ENCODE results near the gene SERPINB7. TPM values are rescaled to one million over a fixed set of nuclear protein-coding genes. Genes with fewer than 3 reads are reported as not detected.

SERPINB7 gene
- total and polyA plus RNA-seq, 2 of the 8 experiments (the other 6 are each of a cell fraction or from before 2014, with no cell fraction given), result not detected

- no peaks in the 10 kb centered on the region for H3K36me3 ChIP-seq (ENCODE audit: control insufficient read depth in 2 of 4, insufficient read depth in 4 of 4, low read length in 3 of 4)
- no peak for DNase-seq (ENCODE audit: low read depth in 1 of 2, low spot score in 2 of 2)
- H3K27ac ChIP-seq (ENCODE audit: low read depth, low read length), result no peak overlapping the region
- no peak overlapping the region for H2BK20ac ChIP-seq (ENCODE audit: low read length)
- no peak overlapping the region for H3K4ac ChIP-seq (replicated peaks; ENCODE audit: insufficient read length, low read depth, low read length)
- H2BK15ac ChIP-seq (ENCODE audit: low read length), result no peak overlapping the region
- TF ChIP-seq TAF7 (optimal IDR thresholded peaks at IDR 0.05; ENCODE audit: borderline replicate concordance, low read depth, low read length) (no peak), CTBP2 (IDR thresholded peaks at IDR 0.05; ENCODE audit: borderline replicate concordance, insufficient read depth, insufficient read length, low read length) (no peak), TEAD4 (IDR thresholded peaks at IDR 0.05; ENCODE audit: low read depth, low read length) (no peak), EGR1 (IDR thresholded peaks at IDR 0.05; ENCODE audit: borderline replicate concordance, low read depth, low read length) (no peak), POLR2AphosphoS5 (IDR thresholded peaks at IDR 0.05; ENCODE audit: low read depth, low read length) (no peak)
- no peak for FAIRE-seq
- H3K23ac ChIP-seq (ENCODE audit: insufficient read length), result no peak overlapping the region
- H3K14ac ChIP-seq (ENCODE audit: insufficient read length), result no peak overlapping the region
- no peak overlapping the region for H2AFZ ChIP-seq (ENCODE audit: low read length)
- no peaks in the 10 kb centered on the region for H3K79me1 ChIP-seq (ENCODE audit: low read depth, low read length)
- H2BK120ac ChIP-seq (replicated peaks; ENCODE audit: low read depth, low read length), result no peak overlapping the region
- no peak overlapping the region for H3K18ac ChIP-seq (ENCODE audit: extremely low read depth, low read length)
- H4K20me1 ChIP-seq (replicated peaks in 1 of 2; ENCODE audit: control insufficient read depth in 1 of 2, insufficient read depth in 2 of 2, low read length in 2 of 2), result no peaks in the 10 kb centered on the region
- H4K91ac ChIP-seq (replicated peaks; ENCODE audit: insufficient read length, low read length), result no peak overlapping the region
- no peaks in the 10 kb centered on the region for H3K27me3 ChIP-seq (replicated peaks in 1 of 4; ENCODE audit: control insufficient read depth in 3 of 4, extremely low read depth in 1 of 4, insufficient read depth in 3 of 4, low read length in 3 of 4)
- no peaks in the 10 kb centered on the region for H3K79me2 ChIP-seq (ENCODE audit: control insufficient read depth in 1 of 2, insufficient read depth in 2 of 2, low read length in 2 of 2)
- no peaks in the 10 kb centered on the region for H3K4me1 ChIP-seq (replicated peaks in 1 of 4; ENCODE audit: control insufficient read depth in 3 of 4, insufficient read depth in 4 of 4, low read length in 3 of 4)
- WGBS, 2 experiments (ENCODE audit: extremely low coverage in 1 of 2, insufficient coverage in 1 of 2, insufficient read length in 1 of 2, insufficient replicate concordance in 2 of 2, low coverage in 1 of 2, low lambda C conversion rate in 2 of 2, missing lambda C conversion rate in 1 of 2), result 86% methylated on average over 4 of the region's 4 CpGs; no CpG with 5 or more reads in 1 of the 2 experiments
- H3K56ac ChIP-seq (replicated peaks; ENCODE audit: insufficient read length, low read depth, low read length), result no peak overlapping the region
- no peak overlapping the region for H2AK5ac ChIP-seq (ENCODE audit: low read depth, low read length)
- H4K5ac ChIP-seq (ENCODE audit: insufficient read length, low read depth, low read length), result no peak overlapping the region
- H3K4me3 ChIP-seq (ENCODE audit: extremely low read depth in 1 of 4, insufficient read depth in 2 of 4, low read depth in 3 of 4, low read length in 4 of 4), result no peak overlapping the region
- no peak overlapping the region for H2BK5ac ChIP-seq (ENCODE audit: low read depth, low read length)
- no peak overlapping the region for H3K9ac ChIP-seq (replicated peaks in 1 of 4; ENCODE audit: extremely low read depth in 1 of 4, low read depth in 3 of 4, low read length in 3 of 4)
- H3K23me2 ChIP-seq (ENCODE audit: low read depth, low read length), result no peaks in the 10 kb centered on the region
- H2BK12ac ChIP-seq (ENCODE audit: low read depth, low read length), result no peak overlapping the region
- no peaks in the 10 kb centered on the region for H3K9me3 ChIP-seq (ENCODE audit: insufficient read depth in 2 of 2, low read depth in 1 of 2, low read length in 1 of 2)
- no peak overlapping the region for H3K4me2 ChIP-seq (ENCODE audit: insufficient read depth in 1 of 2, low read depth in 2 of 2, low read length in 2 of 2)
- ChIA-PET POLR2A (ENCODE audit: partially characterized antibody) (no interaction called here), CTCF (ENCODE audit: partially characterized antibody) (interaction anchor here (2.2 kb wide), 1 partner anchor 11 kb away, joined by 5 read pairs; no protein-coding TSS in a partner anchor)
- no peak overlapping the region for H4K8ac ChIP-seq (ENCODE audit: extremely low read depth, insufficient read depth, low read length)
Measured at GRCh38 chr18:63834471-63835113, 59.4 kb downstream of the SERPINB7 start.

Data from H1 (cell line).